NCI-H345 treated with DMSO at 0.1 percent for 48 hours (cell line): ENCODE measurements around the gene CLCN6.

ENCODE experiments used
- DNase-seq: peaks from one replicate; lab custom pipeline; 2025; ENCODE audit not compliant: unreplicated experiment; lab: John Stamatoyannopoulos, UW

Gene CLCN6

GRCh38 chr1:11874624-11875023 is 68.6 kb downstream of the CLCN6 start:
- no peak for DNase-seq

GRCh38 chr1:11875094-11875493 is 69.1 kb downstream of the CLCN6 start:
- DNase-seq, result no peak

- DNase-seq, result no peak
Measured at GRCh38 chr1:11877074-11877473, 71.1 kb downstream of the CLCN6 start.

GRCh38 chr1:11878081-11878890 is 72.3 kb downstream of the CLCN6 start:
- DNase-seq, result no peak

GRCh38 chr1:11878891-11879190 is 72.8 kb downstream of the CLCN6 start:
- no peak for DNase-seq

GRCh38 chr1:11879311-11880180 is 73.6 kb downstream of the CLCN6 start:
- DNase-seq, result no peak

- DNase-seq, result no peak
Measured at GRCh38 chr1:11880181-11880575, 74.2 kb downstream of the CLCN6 start.

- no peak for DNase-seq
Measured at GRCh38 chr1:11880911-11881748, 75.1 kb downstream of the CLCN6 start.

GRCh38 chr1:11881749-11882441 is 75.9 kb downstream of the CLCN6 start:
- DNase-seq, result no peak

- no peak for DNase-seq
Measured at GRCh38 chr1:11882814-11883538, 77.0 kb downstream of the CLCN6 start.

GRCh38 chr1:11885916-11886315 is 79.9 kb downstream of the CLCN6 start:
- no peak for DNase-seq

GRCh38 chr1:11886986-11887665 is 81.1 kb downstream of the CLCN6 start:
- no peak for DNase-seq

- DNase-seq, result no peak
Measured at GRCh38 chr1:11887666-11888007, 81.6 kb downstream of the CLCN6 start.

- DNase-seq, result no peak
Measured at GRCh38 chr1:11888206-11888876, 82.3 kb downstream of the CLCN6 start.

- DNase-seq, result no peak
Measured at GRCh38 chr1:11888877-11889208, 82.9 kb downstream of the CLCN6 start.

- no peak for DNase-seq
Measured at GRCh38 chr1:11891433-11892186, 85.6 kb downstream of the CLCN6 start.
